GM23338 (cell line): Measurements from ENCODE around the gene SLC9A9. TPM values are rescaled to one million over a fixed set of nuclear protein-coding genes. Genes with fewer than 3 reads are reported as not detected.

Experiments
- ATAC-seq: fragments of 200-7000 bp; cut with Tn5 transposase; 3 replicates; pipeline ENCODE4 v1.9.1; 2020
- DNase-seq: peaks from one replicate; pipeline ENCODE4 v3.0.0-alpha.2; 2015; ENCODE audit warnings: low spot score
- H2AFZ ChIP-seq: fragments of 200-600 bp; sonication (generic); 2 replicates; pipeline ENCODE4 v1.8.0; 2016; ENCODE audit warnings: antibody characterized with exemption, mild to moderate bottlenecking, moderate library complexity
- H3F3A ChIP-seq: fragments of 200-600 bp; sonication (generic); replicated peaks from 2 replicates; pipeline ENCODE4 v1.8.0; 2017; ENCODE audit warnings: antibody characterized with exemption, mixed run types, low read depth
- H3K27ac ChIP-seq: fragments of 200-600 bp; sonication (generic); 2 replicates; pipeline ENCODE4 v1.6.1; 2016; ENCODE audit warnings: low read depth
- H3K27me3 ChIP-seq: fragments of 200-600 bp; sonication (generic); 2 replicates; pipeline ENCODE4 v1.8.0; 2016; ENCODE audit warnings: mild to moderate bottlenecking, mixed run types, moderate library complexity; ENCODE audit not compliant: insufficient read depth
- H3K36me3 ChIP-seq: fragments of 200-600 bp; sonication (generic); 2 replicates; pipeline ENCODE4 v1.8.0; 2016; ENCODE audit warnings: mild to moderate bottlenecking; ENCODE audit not compliant: insufficient read depth
- H3K4me1 ChIP-seq: fragments of 200-600 bp; sonication (generic); 2 replicates; pipeline ENCODE4 v1.8.0; 2016; ENCODE audit warnings: mild to moderate bottlenecking, moderate library complexity; ENCODE audit not compliant: insufficient read depth
- H3K4me2 ChIP-seq: fragments of 200-600 bp; sonication (generic); 2 replicates; pipeline ENCODE4 v1.7.1; 2017; ENCODE audit warnings: mixed run types
- H3K4me3 ChIP-seq: fragments of 200-600 bp; sonication (generic); 2 replicates; pipeline ENCODE4 v1.6.1; 2016; ENCODE audit warnings: mixed run types
- H3K79me2 ChIP-seq: fragments of 200-600 bp; sonication (generic); replicated peaks from 2 replicates; pipeline ENCODE4 v1.8.0; 2017; ENCODE audit warnings: mild to moderate bottlenecking; ENCODE audit not compliant: insufficient read depth
- H3K9me2 ChIP-seq: fragments of 200-600 bp; sonication (generic); 2 replicates; pipeline ENCODE4 v1.8.0; 2017; ENCODE audit not compliant: insufficient read depth
- H4K20me1 ChIP-seq: fragments of 200-600 bp; sonication (generic); replicated peaks from 2 replicates; pipeline ENCODE4 v1.8.0; 2017; ENCODE audit warnings: mild to moderate bottlenecking; ENCODE audit not compliant: insufficient read depth
- H3K27ac Mint-ChIP-seq: 2 replicates; pipeline ENCODE4 v1.8.0; 2020; ENCODE audit warnings: inconsistent platforms, mild to moderate bottlenecking, moderate library complexity, mixed read lengths
- H3K27me3 Mint-ChIP-seq: 3 replicates; pipeline ENCODE4 v1.8.0; 2022; ENCODE audit warnings: low read depth, mild to moderate bottlenecking, moderate library complexity, mixed read lengths, inconsistent platforms; ENCODE audit not compliant: insufficient read depth, poor library complexity
- H3K36me3 Mint-ChIP-seq: 3 replicates; pipeline ENCODE4 v1.8.0; 2021; ENCODE audit warnings: low read depth, mild to moderate bottlenecking, inconsistent platforms, moderate library complexity, mixed read lengths
- H3K4me1 Mint-ChIP-seq: 3 replicates; pipeline ENCODE4 v1.8.0; 2020; ENCODE audit warnings: mild to moderate bottlenecking, inconsistent platforms, mixed read lengths
- H3K4me3 Mint-ChIP-seq: 3 replicates; pipeline ENCODE4 v1.8.0; 2021; ENCODE audit warnings: moderate library complexity, mild to moderate bottlenecking, inconsistent platforms, mixed read lengths
- H3K9me3 Mint-ChIP-seq: 3 replicates; pipeline ENCODE4 v1.8.0; 2020; ENCODE audit warnings: moderate library complexity, mild to moderate bottlenecking, inconsistent platforms, mixed read lengths
- CREB1 ChIP-seq: fragments of 250-450 bp; sonication (Bioruptor Pico); IDR thresholded peaks from 2 replicates; pipeline ENCODE4 v1.5.0; 2020; ENCODE audit warnings: low read depth, mild to moderate bottlenecking, moderate library complexity
- CTCF ChIP-seq, 2 experiments: fragments of 200-600 bp in 1 of 2; sonication (generic) in 1 of 2; conservative IDR thresholded peaks; 2 replicates each; pipeline versions ENCODE4 v1.5.1 to v1.6.1; 2016 to 2017; ENCODE audit warnings: antibody characterized with exemption in 2 of 2, low read depth in 2 of 2, mild to moderate bottlenecking in 2 of 2, moderate library complexity in 1 of 2
- ETS1 ChIP-seq: IDR thresholded peaks from 2 replicates; pipeline ENCODE4 v1.6.1; 2016; ENCODE audit warnings: antibody characterized with exemption
- EZH2 ChIP-seq: fragments of 200-600 bp; sonication (generic); IDR thresholded peaks from one replicate; pipeline ENCODE4 v1.8.0; 2017; ENCODE audit warnings: antibody characterized with exemption, mild to moderate bottlenecking, low read depth; ENCODE audit not compliant: unreplicated experiment
- EZH2phosphoT487 ChIP-seq: fragments of 200-600 bp; sonication (generic); IDR thresholded peaks from one replicate; pipeline ENCODE4 v1.8.1; 2018; ENCODE audit warnings: antibody characterized with exemption; ENCODE audit not compliant: unreplicated experiment
- JUNB ChIP-seq: IDR thresholded peaks from one replicate; pipeline ENCODE4 v1.6.1; 2016; ENCODE audit warnings: antibody characterized with exemption; ENCODE audit not compliant: unreplicated experiment
- NANOG ChIP-seq: IDR thresholded peaks from 2 replicates; pipeline ENCODE4 v1.6.1; 2016; ENCODE audit warnings: antibody characterized with exemption, borderline replicate concordance
- POLR2AphosphoS5 ChIP-seq: IDR thresholded peaks from 2 replicates; pipeline ENCODE4 v1.6.1; 2016; ENCODE audit warnings: antibody characterized with exemption, low read depth
- REST ChIP-seq: IDR thresholded peaks from one replicate; pipeline ENCODE4 v1.6.1; 2018; ENCODE audit warnings: antibody characterized with exemption; ENCODE audit not compliant: unreplicated experiment
- STAT1 ChIP-seq: IDR thresholded peaks from one replicate; pipeline ENCODE4 v1.6.1; 2016; ENCODE audit warnings: antibody characterized with exemption; ENCODE audit not compliant: unreplicated experiment
- ZNF114 ChIP-seq: fragments of 250-450 bp; sonication (Bioruptor Pico); IDR thresholded peaks from 2 replicates; pipeline ENCODE4 v1.5.0; 2020; ENCODE audit warnings: mild to moderate bottlenecking, moderate library complexity
- ZNF331 ChIP-seq: fragments of 250-450 bp; sonication (Bioruptor Pico); IDR thresholded peaks from 2 replicates; pipeline ENCODE4 v1.5.0; 2020; ENCODE audit warnings: low read depth, mild to moderate bottlenecking, moderate library complexity
- ZNF462 ChIP-seq: fragments of 250-450 bp; sonication (Bioruptor Pico); IDR thresholded peaks from 2 replicates; pipeline ENCODE4 v1.5.0; 2020; ENCODE audit warnings: mild to moderate bottlenecking, moderate library complexity
- polyA plus RNA-seq: library from polyadenylated mRNA; unstranded; fragments of >200 nt; fragmentation: Nextera tagmentation; extraction: Ambion mirVana; gene quantifications from 2 replicates; pipeline ENCODE4 v1.2.1, GENCODE V29; 2016
- total RNA-seq: library from RNA; depleted of rRNA; stranded (reverse); fragments of >200 nt; shearing (Covaris generic); gene quantifications from 2 replicates; pipeline ENCODE4 v1.2.3, GENCODE V29; 2014

Gene SLC9A9
- total and polyA plus RNA-seq, 2 experiments from 2014 or later: 1.3 to 1.6 TPM

- Histone ChIP-seq H3K27ac (no peak overlapping the region), H2AFZ (no peak overlapping the region), H3F3A (no peaks in the 10 kb centered on the region), H3K4me2 (no peak overlapping the region), H4K20me1 (no peaks in the 10 kb centered on the region), H3K27me3 (no peaks in the 10 kb centered on the region), H3K4me3 (no peak overlapping the region), H3K79me2 (no peaks in the 10 kb centered on the region), H3K9me2 (0 out of 2 replicates have a peak, but pooled peaks cover 5% of the 10 kb centered on the region), H3K4me1 (peaks cover 3% of the 10 kb centered on the region; the same call in 1 of the 2 replicates), H3K36me3 (no peaks in the 10 kb centered on the region)
- Mint-ChIP-seq H3K27me3 (peaks cover 4% of the 10 kb centered on the region), H3K36me3 (peaks cover 3% of the 10 kb centered on the region; the same call in 1 of the 3 replicates), H3K27ac (no peak overlapping the region), H3K4me1 (peaks cover 5% of the 10 kb centered on the region), H3K4me3 (no peak overlapping the region), H3K9me3 (0 out of 3 replicates have a peak, but pooled peaks cover 3% of the 10 kb centered on the region)
- TF ChIP-seq EZH2phosphoT487: no peak
- no peak for TF ChIP-seq JUNB
- TF ChIP-seq CREB1 (CRISPR knock-in tag): no peak
- TF ChIP-seq ZNF462 (CRISPR knock-in tag): no peak
- TF ChIP-seq ZNF114 (CRISPR knock-in tag): no peak
- no peak for TF ChIP-seq REST
- TF ChIP-seq POLR2AphosphoS5: no peak
- no peak for TF ChIP-seq ETS1
- TF ChIP-seq EZH2: no peak
- no peak for TF ChIP-seq NANOG
- no peak for TF ChIP-seq ZNF331 (CRISPR knock-in tag)
- TF ChIP-seq STAT1: no peak
- TF ChIP-seq CTCF (conservative IDR thresholded peaks at IDR 0.05; ENCODE audit: low read depth in 2 of 2): no peak
- ATAC-seq (no peak), DNase-seq (no peak)
Measured at GRCh38 chr3:143881095-143881494, 32.8 kb upstream of the SLC9A9 start.
